Panc1 (cell line): Measurements from ENCODE around the gene SPATA22. TPM values are rescaled to one million over a fixed set of nuclear protein-coding genes. Genes with fewer than 3 reads are reported as not detected.

ENCODE experiments used
- ATAC-seq: fragments of 200-7000 bp; cut with Tn5 transposase; 2 replicates; pipeline ENCODE4 v1.9.1; 2020; ENCODE audit warnings: mild to moderate bottlenecking, moderate library complexity
- BruUV-seq: library from RNA; stranded (reverse); fragments of 400-500 nt; replicated peaks from 2 replicates; lab custom pipeline; 2021; lab: Mats Ljungman, UMichigan
- CTCF ChIA-PET: fragments of 300-600 bp; sonication (Branson Sonifier 250); formaldehyde crosslinking; loops from one replicate; lab custom pipeline; 2022; ENCODE audit warnings: antibody characterized with exemption; lab: Charles Lee
- POLR2A ChIA-PET: fragments of 300-600 bp; sonication (Branson Sonifier 250); formaldehyde crosslinking; loops from one replicate; lab custom pipeline; 2022; ENCODE audit warnings: antibody characterized with exemption; lab: Charles Lee
- DNase-seq: peaks from one replicate; pipeline ENCODE4 v3.0.0-alpha.2; 2010; ENCODE audit warnings: low read depth, low spot score
- H3K27ac ChIP-seq: 2 replicates; pipeline ENCODE4 v1.5.1; 2011; ENCODE audit warnings: mild to moderate bottlenecking, low read length, inconsistent platforms
- H3K27me3 ChIP-seq: fragments of 200-500 bp; sonication (Bioruptor generic); 2 replicates; pipeline ENCODE4 v1.6.0; 2014; ENCODE audit warnings: low read length, inconsistent platforms; ENCODE audit not compliant: control insufficient read depth, insufficient read depth
- H3K36me3 ChIP-seq: fragments of 200-500 bp; sonication (Bioruptor generic); 2 replicates; pipeline ENCODE4 v1.5.1; 2014; ENCODE audit warnings: inconsistent platforms, mild to moderate bottlenecking, low read length, moderate library complexity; ENCODE audit not compliant: control insufficient read depth, insufficient read depth
- H3K4me1 ChIP-seq: 2 replicates; pipeline ENCODE4 v1.5.1; 2011; ENCODE audit warnings: inconsistent platforms, mild to moderate bottlenecking, low read length, moderate library complexity; ENCODE audit not compliant: control insufficient read depth, insufficient read depth
- H3K4me3 ChIP-seq, 2 experiments: 2 replicates each; pipeline ENCODE4 v1.5.1; 2011 to 2012; ENCODE audit warnings: low read depth in 2 of 2, low read length in 2 of 2, mild to moderate bottlenecking in 2 of 2, inconsistent platforms in 1 of 2, moderate library complexity in 1 of 2
- H3K9me3 ChIP-seq: fragments of 200-500 bp; sonication (Bioruptor generic); 2 replicates; pipeline ENCODE4 v1.5.1; 2014; ENCODE audit warnings: low read depth, mild to moderate bottlenecking, inconsistent platforms, low read length, moderate library complexity; ENCODE audit not compliant: control insufficient read depth, insufficient read depth
- CTCF ChIP-seq: fragments of 450-650 bp; IDR thresholded peaks from 2 replicates; pipeline ENCODE4 v1.5.1; 2017; ENCODE audit warnings: mild to moderate bottlenecking
- POLR2AphosphoS5 ChIP-seq: IDR thresholded peaks from 2 replicates; pipeline ENCODE4 v1.6.1; 2012; ENCODE audit warnings: mild to moderate bottlenecking, low read depth, low read length, moderate library complexity
- REST ChIP-seq, 2 experiments: IDR thresholded peaks; 2 replicates each; pipeline ENCODE4 v1.6.1; 2011 to 2012; ENCODE audit warnings: low read depth in 2 of 2, control low read depth in 1 of 2, low read length in 1 of 2, mild to moderate bottlenecking in 1 of 2, moderate library complexity in 1 of 2; ENCODE audit not compliant: insufficient read depth in 1 of 2
- SIN3A ChIP-seq: IDR thresholded peaks from 2 replicates; pipeline ENCODE4 v1.6.1; 2012; ENCODE audit warnings: low read depth, mild to moderate bottlenecking, low read length, moderate library complexity, borderline replicate concordance; ENCODE audit not compliant: insufficient read depth
- TCF7L2 ChIP-seq: IDR thresholded peaks from 2 replicates; pipeline ENCODE4 v1.6.1; 2011; ENCODE audit warnings: mild to moderate bottlenecking, low read depth, low read length, inconsistent platforms
- in situ Hi-C: cut with HindIII; loops from 2 replicates; pipeline ENCODE4 v1.10.0; 2016; ENCODE audit warnings: low sequenced_read_pairs, low pct_unique_long_range_greater_than_20kb
- intact Hi-C: fragments of 100-400 bp; cut with micrococcal nuclease; formaldehyde crosslinking; loops from one replicate; pipeline ENCODE4 v1.10.0; 2022; ENCODE audit not compliant: unreplicated experiment
- total RNA-seq: library from RNA; stranded (reverse); gene quantifications from one replicate; pipeline ENCODE4 v1.2.1, GENCODE V29; 2021; ENCODE audit not compliant: unreplicated experiment

SPATA22 gene
- total RNA-seq, 1 experiment from 2014 or later, result not detected

GRCh38 chr17:3447625-3448024, 24.0 kb downstream of the SPATA22 start:
- POLR2A ChIA-PET, result no interaction called here
- intact Hi-C loops (no loop called here), in situ Hi-C loops (no loop called here)
- Histone ChIP-seq H3K9me3 (no peaks in the 10 kb centered on the region), H3K27ac (no peak overlapping the region), H3K27me3 (peaks cover 2% of the 10 kb centered on the region; the same call in 1 of the 2 replicates), H3K36me3 (no peaks in the 10 kb centered on the region), H3K4me1 (no peaks in the 10 kb centered on the region), H3K4me3 (no peak overlapping the region)
- no peak for DNase-seq
- no TSS peak for BruUV-seq
- ATAC-seq, result no peak
- peak; percentile 47 for TF ChIP-seq CTCF
- TF ChIP-seq SIN3A, result no peak
- CTCF ChIA-PET, result no interaction called here

- no TSS peak for BruUV-seq
- ATAC-seq, result no peak
- no peak for DNase-seq
- Histone ChIP-seq H3K4me3 (no peak overlapping the region), H3K4me1 (no peaks in the 10 kb centered on the region), H3K9me3 (no peaks in the 10 kb centered on the region), H3K27me3 (peaks cover 4% of the 10 kb centered on the region; the same call in 1 of the 2 replicates), H3K36me3 (no peaks in the 10 kb centered on the region), H3K27ac (no peak overlapping the region)
- CTCF ChIA-PET, result no interaction called here
- POLR2A ChIA-PET, result no interaction called here
- in situ Hi-C loops, result no loop called here
- TF ChIP-seq REST (IDR thresholded peaks at IDR 0.05; ENCODE audit: insufficient read depth in 1 of 2, low read depth in 2 of 2, low read length in 1 of 2) (no peak), SIN3A (no peak), POLR2AphosphoS5 (no peak), CTCF (no peak), TCF7L2 (no peak)
- intact Hi-C loops, result no loop called here
These were observed 31.2 kb downstream of the SPATA22 start for GRCh38 chr17:3440451-3440850.
